HepG2 (cell line): ENCODE data around the gene SLC7A8. TPM values are rescaled to one million over a fixed set of nuclear protein-coding genes. Genes with fewer than 3 reads are reported as not detected.

Source experiments
- ETV5 ChIP-seq: IDR thresholded peaks from 2 replicates; pipeline ENCODE4 v1.6.1; 2018; ENCODE audit warnings: missing biosample characterization, missing genetic modification reagents, inconsistent platforms, borderline replicate concordance
- FIP1L1 ChIP-seq: fragments of 200-400 bp; formaldehyde crosslinking; IDR thresholded peaks from 2 replicates; pipeline ENCODE4 v1.6.1; 2018; ENCODE audit warnings: low read depth, mild to moderate bottlenecking, low read length, moderate library complexity, borderline replicate concordance; ENCODE audit not compliant: insufficient read depth
- HMGXB4 ChIP-seq, 2 experiments: sonication (generic) in 1 of 2; formaldehyde crosslinking in 1 of 2; IDR thresholded peaks; 2 replicates each; pipeline versions ENCODE4 v1.4.0 to v1.6.1; 2018 to 2020; ENCODE audit warnings: missing genetic modification reagents in 2 of 2, borderline replicate concordance in 1 of 2, low read depth in 1 of 2, mild to moderate bottlenecking in 1 of 2, missing biosample characterization in 1 of 2
- MXD4 ChIP-seq: IDR thresholded peaks from 2 replicates; pipeline ENCODE4 v1.6.1; 2016; ENCODE audit warnings: mild to moderate bottlenecking, missing biosample characterization, missing genetic modification reagents
- NONO ChIP-seq, 2 experiments: fragments of 450-650 bp in 1 of 2; sonication (generic) in 1 of 2; formaldehyde crosslinking in 1 of 2; IDR thresholded peaks in 1 of 2; conservative IDR thresholded peaks in 1 of 2; 2 replicates each; pipeline versions ENCODE4 v1.6.1 to v1.8.0; 2017 to 2022; ENCODE audit warnings: mild to moderate bottlenecking in 1 of 2, missing genetic modification reagents in 1 of 2, moderate library complexity in 1 of 2
- PAX8 ChIP-seq: sonication (generic); formaldehyde crosslinking; IDR thresholded peaks from 2 replicates; pipeline ENCODE4 v1.8.0; 2022; ENCODE audit warnings: mild to moderate bottlenecking, missing genetic modification reagents, borderline replicate concordance
- REXO4 ChIP-seq: sonication (generic); formaldehyde crosslinking; IDR thresholded peaks from 2 replicates; pipeline ENCODE4 v1.8.0; 2022; ENCODE audit warnings: missing genetic modification reagents, mild to moderate bottlenecking, borderline replicate concordance
- RFX3 ChIP-seq: IDR thresholded peaks from 2 replicates; pipeline ENCODE4 v1.6.1; 2016; ENCODE audit warnings: missing biosample characterization, missing genetic modification reagents
- RXRB ChIP-seq: IDR thresholded peaks from 2 replicates; pipeline ENCODE4 v1.6.1; 2016; ENCODE audit warnings: borderline replicate concordance, missing genetic modification reagents, missing compliant biosample characterization
- SP140L ChIP-seq: sonication (generic); formaldehyde crosslinking; IDR thresholded peaks from 2 replicates; pipeline ENCODE4 v1.4.0; 2020; ENCODE audit warnings: missing genetic modification reagents, borderline replicate concordance
- THAP9 ChIP-seq: sonication (generic); formaldehyde crosslinking; IDR thresholded peaks from 2 replicates; pipeline ENCODE4; 2020; ENCODE audit warnings: missing genetic modification reagents, mild to moderate bottlenecking, borderline replicate concordance
- ZBTB26 ChIP-seq: IDR thresholded peaks from 2 replicates; pipeline ENCODE4 v1.6.1; 2016; ENCODE audit warnings: missing compliant biosample characterization, missing genetic modification reagents, borderline replicate concordance
- ZNF33B ChIP-seq: sonication (generic); formaldehyde crosslinking; IDR thresholded peaks from 2 replicates; pipeline ENCODE4 v1.5.1; 2020; ENCODE audit warnings: mild to moderate bottlenecking, missing genetic modification reagents
- ZNF350 ChIP-seq: sonication (generic); formaldehyde crosslinking; IDR thresholded peaks from 2 replicates; pipeline ENCODE4 v1.4.0; 2020; ENCODE audit warnings: mild to moderate bottlenecking, low read depth, missing genetic modification reagents, borderline replicate concordance
- ZNF484 ChIP-seq: sonication (generic); formaldehyde crosslinking; IDR thresholded peaks from 2 replicates; pipeline ENCODE4 v1.5.1; 2020; ENCODE audit warnings: mild to moderate bottlenecking, low read depth, missing genetic modification reagents, borderline replicate concordance
- ZNF550 ChIP-seq: sonication (generic); formaldehyde crosslinking; IDR thresholded peaks from 2 replicates; pipeline ENCODE4 v1.4.0; 2020; ENCODE audit warnings: mild to moderate bottlenecking, missing genetic modification reagents, borderline replicate concordance
- ZNF704 ChIP-seq: sonication (generic); formaldehyde crosslinking; IDR thresholded peaks from 2 replicates; pipeline ENCODE4 v1.8.1; 2023; ENCODE audit warnings: mild to moderate bottlenecking, inconsistent platforms, moderate library complexity, missing genetic modification reagents, borderline replicate concordance
- ZNF720 ChIP-seq: sonication (generic); formaldehyde crosslinking; IDR thresholded peaks from 2 replicates; pipeline ENCODE4 v1.4.0; 2020; ENCODE audit warnings: missing genetic modification reagents
- ZNF749 ChIP-seq: sonication (generic); formaldehyde crosslinking; IDR thresholded peaks from 2 replicates; pipeline ENCODE4 v1.8.0; 2022; ENCODE audit warnings: mild to moderate bottlenecking, missing genetic modification reagents, moderate library complexity, borderline replicate concordance
- polyA plus RNA-seq, 8 experiments: library from polyadenylated mRNA; depleted of rRNA in 3 of 8; stranded (reverse) in 7 of 8; unstranded in 1 of 8; fragments of >200 nt; fragmentation: Illumina TruSeq in 4 of 8; extraction: Trizol in 4 of 8; gene quantifications; 2 replicates each; pipeline versions ENCODE4 v1.2.1 to v1.2.3, GENCODE V29; 2011 to 2016; ENCODE audit warnings: low read depth in 4 of 8, missing spikeins in 1 of 8, mixed read lengths in 1 of 8; ENCODE audit not compliant: insufficient read depth in 1 of 8
- total RNA-seq, 5 experiments: library from RNA; depleted of rRNA; stranded (reverse); fragments of >200 nt; fragmentation: Illumina TruSeq; extraction: Trizol; gene quantifications; 2 replicates each; pipeline ENCODE4 v1.2.3, GENCODE V29; 2016; ENCODE audit warnings: low read depth in 1 of 5

The SLC7A8 gene
- total and polyA plus RNA-seq, 2 of the 13 experiments (the other 11 are each of a cell fraction or from before 2014, with no cell fraction given), result 0.25 TPM; not detected in 1

- 0 out of 2 replicates have a peak, but pooled peaks have one; percentile 52 for TF ChIP-seq ZBTB26 (CRISPR knock-in tag)
- TF ChIP-seq PAX8, result 0 out of 2 replicates have a peak, but pooled peaks have one; percentile 35
- 0 out of 2 replicates have a peak, but pooled peaks have one; percentile 54 for TF ChIP-seq ZNF33B
- 0 out of 2 replicates have a peak, but pooled peaks have one; percentile 63 for TF ChIP-seq ZNF484 (CRISPR knock-in tag)
- TF ChIP-seq ETV5 (CRISPR knock-in tag), result no peak
- no peak for TF ChIP-seq ZNF720 (CRISPR knock-in tag)
- TF ChIP-seq RFX3 (CRISPR knock-in tag), result peak; percentile 9; the same call in 1 of the 2 replicates
- TF ChIP-seq HMGXB4 (CRISPR knock-in tag; IDR thresholded peaks at IDR 0.05; ENCODE audit: borderline replicate concordance in 1 of 2, low read depth in 1 of 2), result peak in 1 of 2 experiments; percentile 41; a peak in 1 of 4 replicates
- TF ChIP-seq SP140L (CRISPR knock-in tag), result 0 out of 2 replicates have a peak, but pooled peaks have one; percentile 79
- no peak for TF ChIP-seq FIP1L1
- 0 out of 2 replicates have a peak, but pooled peaks have one; percentile 21 for TF ChIP-seq RXRB
- peak; percentile 58; the same call in 1 of the 2 replicates for TF ChIP-seq ZNF350 (CRISPR knock-in tag)
- 0 out of 2 replicates have a peak, but pooled peaks have one; percentile 65 for TF ChIP-seq ZNF550 (CRISPR knock-in tag)
- TF ChIP-seq THAP9, result 0 out of 2 replicates have a peak, but pooled peaks have one; percentile 17
- no peak for TF ChIP-seq NONO (IDR thresholded peaks at IDR 0.05)
- TF ChIP-seq NONO (CRISPR knock-in tag; conservative IDR thresholded peaks at IDR 0.05), result no peak
- TF ChIP-seq MXD4, result 0 out of 2 replicates have a peak, but pooled peaks have one; percentile 21
- 0 out of 2 replicates have a peak, but pooled peaks have one; percentile 63 for TF ChIP-seq ZNF704 (CRISPR knock-in tag)
- no peak for TF ChIP-seq ZNF749 (CRISPR knock-in tag)
- TF ChIP-seq REXO4 (CRISPR knock-in tag), result no peak
Measured at GRCh38 chr14:23186913-23187654, 3.6 kb upstream of the SLC7A8 start (continued).
